GM08714 (cell line): ENCODE data around the gene SPTBN1.

Experiments used
- H3K4me3 ChIP-seq: fragments of 200-500 bp; sonication (Bioruptor generic); 2 replicates; pipeline ENCODE4 v1.5.1; 2014; ENCODE audit warnings: mild to moderate bottlenecking, low read length, inconsistent platforms
- ZNF274 ChIP-seq: IDR thresholded peaks from 2 replicates; pipeline ENCODE4 v1.6.1; 2012; ENCODE audit warnings: mild to moderate bottlenecking, low read depth, low read length

SPTBN1 gene

GRCh38 chr2:54549430-54549829 is 93.3 kb downstream of the SPTBN1 start:
- H3K4me3 ChIP-seq, result no peak overlapping the region
- no peak for TF ChIP-seq ZNF274

DNA sequence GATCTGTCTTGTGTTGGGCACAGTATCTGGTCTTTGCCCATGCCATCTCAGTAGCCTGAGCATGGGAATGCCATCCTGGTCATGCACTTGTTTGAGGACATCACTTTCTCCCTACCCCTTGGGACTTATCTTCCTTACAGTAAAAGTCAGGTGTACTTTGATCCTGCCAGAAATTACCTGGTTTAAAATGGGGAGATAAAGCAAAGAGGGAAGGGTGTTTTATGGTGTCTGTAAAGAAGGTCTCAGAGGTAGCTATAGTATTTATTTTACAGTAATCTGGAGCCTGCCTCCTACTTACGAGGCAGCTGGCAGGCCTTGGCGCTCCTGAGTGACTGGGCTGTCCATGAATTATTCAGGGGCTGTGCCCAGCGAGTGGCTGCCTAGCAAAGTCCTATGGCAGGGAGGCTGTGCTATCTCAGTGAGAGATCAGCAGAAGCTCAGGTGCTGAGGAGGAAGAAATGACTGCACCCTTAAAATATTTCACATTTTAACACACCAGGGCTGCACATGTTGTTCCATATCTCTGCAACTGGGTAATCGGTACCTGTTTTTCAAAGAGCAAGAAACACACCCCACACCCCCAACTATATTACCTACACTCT is 93.9 kb downstream of the SPTBN1 start:
- H3K4me3 ChIP-seq, result no peak overlapping the region
- no peak for TF ChIP-seq ZNF274

GRCh38 chr2:54550547-54550946 is 94.4 kb downstream of the SPTBN1 start:
- no peak for TF ChIP-seq ZNF274
- no peak overlapping the region for H3K4me3 ChIP-seq

DNA sequence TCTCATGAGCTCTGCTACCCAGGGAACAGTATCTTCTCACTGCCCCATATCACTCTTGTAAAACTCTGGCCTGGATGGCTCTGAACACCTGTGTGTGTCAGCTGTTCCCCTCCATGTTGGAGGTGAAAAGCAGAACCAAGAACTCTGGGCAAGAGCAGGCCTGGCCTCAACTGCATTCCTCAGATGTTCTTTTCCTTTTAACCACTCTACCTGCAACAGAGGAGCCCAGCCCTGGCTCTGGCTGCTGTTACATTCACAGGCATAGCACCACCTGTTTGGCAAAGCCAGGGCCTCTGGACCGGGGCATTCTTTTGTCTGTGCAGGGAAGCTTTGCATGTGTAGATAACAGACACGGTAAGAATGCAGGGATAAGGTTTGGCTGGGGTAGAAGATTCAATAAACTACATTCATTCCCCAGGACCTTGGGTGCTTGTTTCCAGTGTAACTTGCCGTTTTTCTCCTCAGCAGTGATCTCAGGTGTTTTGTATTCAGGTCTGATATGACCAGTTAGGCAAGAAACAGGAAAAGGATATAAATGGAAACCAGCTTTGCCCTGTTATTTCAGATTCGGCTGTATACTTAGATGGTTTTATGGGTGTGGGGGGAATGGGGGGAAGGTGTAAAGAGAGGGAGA is 95.1 kb downstream of the SPTBN1 start:
- no peak for TF ChIP-seq ZNF274
- no peak overlapping the region; the same call in 1 of the 2 replicates for H3K4me3 ChIP-seq

GRCh38 chr2:54553075-54553474 is 96.9 kb downstream of the SPTBN1 start:
- no peak for TF ChIP-seq ZNF274
- H3K4me3 ChIP-seq, result no peak overlapping the region

GRCh38 chr2:54553775-54554174 is 97.6 kb downstream of the SPTBN1 start:
- no peak for TF ChIP-seq ZNF274
- H3K4me3 ChIP-seq, result no peak overlapping the region

DNA sequence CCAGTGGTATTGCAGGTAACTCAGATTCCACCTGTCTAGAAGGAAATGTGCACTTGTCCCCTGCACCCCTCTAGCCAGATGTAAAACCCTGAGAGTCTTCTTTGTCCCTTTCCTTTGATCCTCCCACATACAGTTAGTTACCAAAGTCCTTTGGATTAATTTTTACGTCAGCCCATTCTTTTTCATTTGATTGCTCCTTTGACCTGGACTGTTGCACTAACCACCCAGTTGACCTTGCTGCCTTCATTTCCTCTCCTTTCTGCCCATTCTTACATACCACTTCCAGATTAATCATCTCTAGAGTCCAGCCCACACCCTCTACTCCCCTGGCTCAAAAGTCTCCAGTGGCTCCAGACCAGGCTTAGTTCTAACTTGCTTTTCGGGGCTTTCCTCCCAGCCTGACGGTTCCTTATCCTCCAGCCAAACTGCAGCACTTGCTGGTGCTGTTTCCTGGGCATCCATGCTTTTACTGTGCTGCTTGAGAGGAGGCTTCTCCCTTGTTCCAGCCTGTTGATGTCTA is 99.3 kb downstream of the SPTBN1 start:
- H3K4me3 ChIP-seq, result no peak overlapping the region
- TF ChIP-seq ZNF274, result no peak

DNA sequence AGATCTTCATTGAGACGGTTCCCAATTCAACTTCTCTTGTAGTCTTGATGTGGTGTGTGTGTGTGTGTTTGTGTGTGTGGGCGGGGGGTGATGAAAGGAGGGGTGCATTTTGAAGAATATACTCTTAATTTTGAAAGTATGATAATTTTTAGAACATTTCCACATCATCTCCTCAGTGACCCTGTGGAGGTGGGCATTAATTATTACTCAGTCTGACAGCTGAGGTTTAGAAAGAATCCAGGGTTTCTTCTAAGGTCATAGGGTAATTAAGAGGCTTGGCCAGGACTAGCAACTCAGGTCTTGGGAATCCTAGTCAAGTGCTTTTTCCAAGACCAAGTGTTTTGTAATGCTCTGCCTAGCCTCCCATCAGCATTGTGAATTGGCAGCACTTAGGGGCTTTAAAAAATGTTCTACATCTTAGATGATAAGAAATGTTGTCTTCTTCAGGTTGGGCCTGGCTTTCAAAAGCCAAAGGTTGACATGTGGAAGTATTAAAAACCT is 100.5 kb downstream of the SPTBN1 start:
- no peak for TF ChIP-seq ZNF274
- no peak overlapping the region for H3K4me3 ChIP-seq

- no peak for TF ChIP-seq ZNF274
- peak overlapping the region; percentile 77 for H3K4me3 ChIP-seq
Observed at GRCh38 chr2:54557211-54557600, 101.1 kb downstream of the SPTBN1 start.

GRCh38 chr2:54557601-54558187 is 101.6 kb downstream of the SPTBN1 start:
- no peak for TF ChIP-seq ZNF274
- H3K4me3 ChIP-seq, result peak overlapping the region; percentile 77

DNA sequence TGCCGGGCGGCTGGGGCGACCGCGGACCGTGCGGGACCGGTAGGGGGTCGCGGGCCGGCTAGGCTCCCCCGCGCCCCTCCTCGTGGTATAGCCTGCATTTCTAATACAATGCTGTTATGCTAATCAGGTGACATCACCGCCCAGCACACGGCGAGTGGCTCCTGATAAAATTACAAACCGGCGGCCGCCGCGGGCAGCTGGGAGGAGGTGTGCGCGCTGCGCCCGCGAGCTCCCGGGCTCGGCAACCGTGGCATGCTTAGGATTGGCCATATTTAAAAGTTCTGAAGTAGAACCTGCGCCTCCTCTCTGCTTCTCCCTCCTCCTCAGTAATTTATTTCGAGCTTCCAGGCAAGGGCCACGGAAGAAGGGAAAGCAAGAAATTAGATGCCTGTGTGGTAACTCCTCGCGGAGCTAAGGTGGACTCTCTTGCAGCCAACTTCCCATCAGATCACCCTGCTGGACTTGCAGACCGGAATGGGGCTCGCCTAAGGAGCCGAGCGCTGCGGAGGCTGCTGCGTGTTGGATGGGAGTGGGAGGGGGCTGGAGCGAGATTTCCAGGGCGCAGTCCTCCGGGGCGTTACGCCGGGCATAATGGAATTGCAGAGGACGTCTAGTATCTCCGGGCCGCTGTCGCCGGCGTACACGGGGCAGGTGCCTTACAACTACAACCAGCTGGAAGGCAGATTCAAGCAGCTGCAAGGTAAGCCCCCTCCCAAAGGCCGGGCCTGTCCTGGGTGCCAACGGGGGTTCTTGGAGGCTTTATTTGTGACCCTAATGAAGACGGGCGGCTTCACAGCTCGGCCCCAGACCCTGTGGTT is 102.3 kb downstream of the SPTBN1 start:
- no peak for TF ChIP-seq ZNF274
- peak overlapping the region; percentile 77 for H3K4me3 ChIP-seq

DNA sequence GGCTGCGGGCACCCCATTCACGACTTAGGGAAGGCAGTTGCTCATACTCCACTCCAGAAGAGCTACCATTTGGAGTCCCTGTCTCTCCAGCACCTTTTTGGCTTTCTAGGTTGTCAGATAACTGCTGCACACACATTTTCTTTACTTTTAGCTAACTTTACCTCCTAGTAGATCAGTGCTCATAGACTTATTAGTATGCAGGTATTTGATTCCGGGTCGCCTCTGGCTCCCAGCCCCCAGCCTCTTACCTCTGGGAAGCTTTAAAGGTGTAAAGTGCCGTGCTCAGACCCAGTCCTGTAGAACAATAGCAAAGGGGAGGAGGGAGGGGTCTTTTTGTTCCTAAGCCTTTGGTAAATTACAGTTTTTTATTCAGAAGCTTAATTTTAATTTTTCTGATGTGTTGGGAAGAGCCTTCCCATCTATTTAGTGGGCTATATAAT is 102.9 kb downstream of the SPTBN1 start:
- H3K4me3 ChIP-seq, result peak overlapping the region; percentile 77
- TF ChIP-seq ZNF274, result no peak

DNA sequence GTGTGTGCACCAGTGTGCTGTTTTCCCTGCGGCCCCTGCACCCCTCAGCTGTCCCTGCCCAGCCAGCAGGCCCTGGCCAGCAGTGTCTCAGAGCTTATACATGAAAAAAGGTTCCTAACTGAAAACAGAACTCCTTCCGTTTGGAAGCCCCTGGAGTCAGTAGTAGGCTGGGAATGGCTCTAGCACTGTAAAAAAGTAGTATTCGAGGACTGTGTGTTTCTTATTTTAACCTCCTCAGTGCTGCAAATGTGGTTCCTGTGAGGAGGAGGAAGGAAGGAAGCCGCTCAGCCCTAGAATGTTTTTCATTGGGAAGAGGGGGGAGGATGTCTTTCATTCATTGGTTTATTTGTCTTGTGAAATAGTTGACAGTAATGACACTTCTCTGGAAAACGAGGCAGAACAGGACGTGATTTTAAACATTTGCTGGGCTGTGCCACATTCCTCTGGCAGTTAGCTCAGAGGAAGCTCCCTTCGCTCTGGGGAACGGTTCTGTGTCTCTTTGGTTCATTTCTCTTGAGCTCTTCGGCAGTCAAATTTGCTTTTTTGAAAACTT is 103.5 kb downstream of the SPTBN1 start:
- TF ChIP-seq ZNF274, result no peak
- peak overlapping the region; percentile 77 for H3K4me3 ChIP-seq

DNA sequence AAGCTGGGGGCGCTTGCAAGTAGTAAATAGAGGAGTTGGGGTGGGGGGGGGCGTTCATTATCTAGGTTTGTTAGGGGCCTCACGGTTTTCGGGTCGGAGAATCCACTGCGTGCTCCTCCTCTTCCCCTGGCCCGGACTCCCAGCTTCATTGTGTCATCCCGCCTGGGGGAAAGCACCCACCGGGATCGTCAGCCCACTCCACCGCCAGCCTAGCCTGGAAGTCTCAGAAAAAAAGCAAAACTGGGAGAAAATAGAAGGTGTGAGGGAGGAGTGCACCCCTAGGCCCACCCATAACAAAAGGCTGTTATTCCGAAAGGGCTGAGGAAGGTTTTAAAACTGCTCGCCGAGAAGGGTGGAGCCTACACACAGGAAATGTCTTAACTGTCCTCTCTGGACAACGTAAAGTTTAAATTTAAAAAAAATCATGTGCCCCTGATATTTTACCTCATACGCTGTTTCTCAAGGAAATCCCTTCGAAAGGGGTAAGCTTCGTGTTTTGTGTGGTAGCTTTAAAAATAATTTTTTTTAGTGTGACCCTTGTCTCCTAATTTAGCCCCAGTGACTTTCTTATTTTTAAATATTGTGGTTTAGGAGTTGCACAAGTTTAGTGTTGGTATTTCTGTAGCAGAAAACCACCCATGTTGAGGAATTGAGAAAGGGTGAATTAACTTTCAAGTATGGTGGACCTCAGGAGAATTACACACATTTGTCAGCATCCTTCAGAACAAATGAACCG is 104.2 kb downstream of the SPTBN1 start:
- TF ChIP-seq ZNF274, result no peak
- peak overlapping the region; percentile 77 for H3K4me3 ChIP-seq
